Activated T-cell treated with anti-CD3 and anti-CD28 coated beads, Interleukin-2, amount 50 U/mL, for 24 hours (primary cell): ENCODE results near the gene CLOCK.
A peak's percentile ranks its signal among the peaks of the same experiment; 100 is the strongest.
"Not testable (repeated sequence)": the region's sequence is repeated elsewhere in the genome, so short reads cannot be mapped to it uniquely, and the experiment has no call there.

ENCODE experiments used
- DNase-seq: peaks from one replicate; pipeline ENCODE4 v3.0.0-alpha.2; 2020
- H3K27ac Mint-ChIP-seq: 2 replicates; pipeline ENCODE4 v1.8.0; 2020; ENCODE audit warnings: mild to moderate bottlenecking, mixed read lengths
- H3K27me3 Mint-ChIP-seq: 2 replicates; pipeline ENCODE4 v1.8.0; 2020; ENCODE audit warnings: mixed read lengths
- H3K36me3 Mint-ChIP-seq: 2 replicates; pipeline ENCODE4 v1.8.0; 2020; ENCODE audit warnings: low read depth, mixed read lengths
- H3K4me1 Mint-ChIP-seq: 2 replicates; pipeline ENCODE4 v1.8.0; 2020; ENCODE audit warnings: low read depth, mixed read lengths
- H3K4me3 Mint-ChIP-seq: 2 replicates; pipeline ENCODE4 v1.8.0; 2020; ENCODE audit warnings: mild to moderate bottlenecking, moderate library complexity, mixed read lengths
- H3K9me3 Mint-ChIP-seq: 2 replicates; pipeline ENCODE4 v1.8.0; 2020; ENCODE audit warnings: mixed read lengths

Gene CLOCK

GRCh38 chr4:55546756-55547465 is at the start of gene CLOCK:
CLOCK (minus strand) TSS chr4:55546909; CDS start chr4:55482785, 64,124 bp downstream.
- peaks cover 56% of the 10 kb centered on the region for H3K4me1 Mint-ChIP-seq

GRCh38 chr4:55592014-55592413 is 45.3 kb upstream of the CLOCK start, which contains the start of gene PDCL2:
PDCL2 (minus strand) TSS chr4:55592245; CDS start chr4:55592109, 136 bp downstream.
- Mint-ChIP-seq H3K27me3 (peaks cover 21% of the 10 kb centered on the region), H3K27ac (no peak within 1 kb of the TSS), H3K9me3 (peaks cover 7% of the 10 kb centered on the region), H3K4me1 (no peaks in the 10 kb centered on the region), H3K36me3 (no peaks in the 10 kb centered on the region), H3K4me3 (no peak within 1 kb of the TSS)
- no peak for DNase-seq

More at GRCh38 chr4:55546756-55547465, at the start of gene CLOCK:
- Mint-ChIP-seq H3K9me3 (no peaks in the 10 kb centered on the region), H3K27me3 (peaks cover 6% of the 10 kb centered on the region), H3K27ac (peak within 1 kb of the TSS; percentile 94), H3K36me3 (peaks cover 2% of the 10 kb centered on the region), H3K4me3 (peak within 1 kb of the TSS; percentile 87)
- DNase-seq: peak; percentile 92

GRCh38 chr4:55588160-55588559 is 41.5 kb upstream of the CLOCK start:
- no peaks in the 10 kb centered on the region for H3K4me1 Mint-ChIP-seq
- no peak overlapping the region for H3K27ac Mint-ChIP-seq
- peaks cover 12% of the 10 kb centered on the region for H3K9me3 Mint-ChIP-seq
- H3K27me3 Mint-ChIP-seq: peaks cover 26% of the 10 kb centered on the region
- DNase-seq: no peak
- no peak overlapping the region for H3K4me3 Mint-ChIP-seq
- no peaks in the 10 kb centered on the region for H3K36me3 Mint-ChIP-seq

GRCh38 chr4:55582773-55583172 is 36.1 kb upstream of the CLOCK start:
- H3K4me3 Mint-ChIP-seq, H3K4me1 Mint-ChIP-seq, DNase-seq, H3K9me3 Mint-ChIP-seq, H3K36me3 Mint-ChIP-seq, H3K27ac Mint-ChIP-seq: not testable (repeated sequence)
- peaks cover 11% of the 10 kb centered on the region for H3K27me3 Mint-ChIP-seq

- no peak overlapping the region for H3K4me3 Mint-ChIP-seq
- DNase-seq: no peak
- H3K9me3 Mint-ChIP-seq: peaks cover 22% of the 10 kb centered on the region
- peaks cover 4% of the 10 kb centered on the region for H3K36me3 Mint-ChIP-seq
- peaks cover 3% of the 10 kb centered on the region for H3K27me3 Mint-ChIP-seq
- no peak overlapping the region for H3K27ac Mint-ChIP-seq
- H3K4me1 Mint-ChIP-seq: peaks cover 6% of the 10 kb centered on the region
These were observed 31.8 kb upstream of the CLOCK start for GRCh38 chr4:55578341-55579010.

- peaks cover 17% of the 10 kb centered on the region for H3K9me3 Mint-ChIP-seq
- DNase-seq: no peak
- H3K36me3 Mint-ChIP-seq: peaks cover 4% of the 10 kb centered on the region
- peaks cover 4% of the 10 kb centered on the region for H3K27me3 Mint-ChIP-seq
- no peak overlapping the region for H3K4me3 Mint-ChIP-seq
- peaks cover 6% of the 10 kb centered on the region for H3K4me1 Mint-ChIP-seq
- H3K27ac Mint-ChIP-seq: no peak overlapping the region
These were observed 28.8 kb upstream of the CLOCK start for GRCh38 chr4:55575513-55575912.

- Mint-ChIP-seq H3K9me3 (peaks cover 17% of the 10 kb centered on the region), H3K4me3 (no peak overlapping the region), H3K27me3 (peaks cover 7% of the 10 kb centered on the region), H3K27ac (no peak overlapping the region), H3K4me1 (peaks cover 6% of the 10 kb centered on the region), H3K36me3 (peaks cover 4% of the 10 kb centered on the region)
- no peak for DNase-seq
These were observed 27.5 kb upstream of the CLOCK start for GRCh38 chr4:55574252-55574651.

- Mint-ChIP-seq H3K27me3 (peaks cover 14% of the 10 kb centered on the region), H3K9me3 (peaks cover 17% of the 10 kb centered on the region), H3K4me1 (peaks cover 6% of the 10 kb centered on the region), H3K27ac (no peak overlapping the region), H3K36me3 (peaks cover 4% of the 10 kb centered on the region), H3K4me3 (no peak overlapping the region)
- no peak for DNase-seq
These were observed 25.1 kb upstream of the CLOCK start for GRCh38 chr4:55571806-55572205.

GRCh38 chr4:55568905-55569504 is 22.3 kb upstream of the CLOCK start:
- Mint-ChIP-seq H3K4me1 (no peaks in the 10 kb centered on the region), H3K27ac (no peak overlapping the region), H3K4me3 (no peak overlapping the region), H3K36me3 (no peaks in the 10 kb centered on the region), H3K9me3 (no peaks in the 10 kb centered on the region), H3K27me3 (peaks cover 14% of the 10 kb centered on the region)
- no peak for DNase-seq

GRCh38 chr4:55561889-55562288 is 15.2 kb upstream of the CLOCK start:
- no peak overlapping the region for H3K27ac Mint-ChIP-seq
- peaks cover 10% of the 10 kb centered on the region for H3K27me3 Mint-ChIP-seq
- no peaks in the 10 kb centered on the region for H3K36me3 Mint-ChIP-seq
- H3K9me3 Mint-ChIP-seq: peaks cover 3% of the 10 kb centered on the region
- no peak for DNase-seq
- no peak overlapping the region for H3K4me3 Mint-ChIP-seq
- H3K4me1 Mint-ChIP-seq: peaks cover 11% of the 10 kb centered on the region

- Mint-ChIP-seq H3K4me3 (no peak overlapping the region), H3K9me3 (peaks cover 3% of the 10 kb centered on the region)
These were observed 13.4 kb upstream of the CLOCK start for GRCh38 chr4:55560096-55560495.

GRCh38 chr4:55554453-55555030 is 7.8 kb upstream of the CLOCK start:
- H3K9me3 Mint-ChIP-seq: peaks cover 3% of the 10 kb centered on the region
- H3K36me3 Mint-ChIP-seq: no peaks in the 10 kb centered on the region
- no peak overlapping the region for H3K27ac Mint-ChIP-seq
- no peak overlapping the region for H3K4me3 Mint-ChIP-seq
- DNase-seq: no peak
- peaks cover 11% of the 10 kb centered on the region for H3K4me1 Mint-ChIP-seq
- peaks cover 26% of the 10 kb centered on the region for H3K27me3 Mint-ChIP-seq

More at GRCh38 chr4:55560096-55560495, 13.4 kb upstream of the CLOCK start:
- peaks cover 11% of the 10 kb centered on the region for H3K27me3 Mint-ChIP-seq
- H3K27ac Mint-ChIP-seq: no peak overlapping the region
- no peaks in the 10 kb centered on the region for H3K36me3 Mint-ChIP-seq
- DNase-seq: no peak
- peaks cover 11% of the 10 kb centered on the region for H3K4me1 Mint-ChIP-seq

- peaks cover 18% of the 10 kb centered on the region for H3K4me1 Mint-ChIP-seq
- DNase-seq: no peak
- H3K27me3 Mint-ChIP-seq: peaks cover 26% of the 10 kb centered on the region
- H3K9me3 Mint-ChIP-seq: peaks cover 3% of the 10 kb centered on the region
- no peaks in the 10 kb centered on the region for H3K36me3 Mint-ChIP-seq
- H3K4me3 Mint-ChIP-seq: no peak overlapping the region
- no peak overlapping the region for H3K27ac Mint-ChIP-seq
These were observed 6.9 kb upstream of the CLOCK start for GRCh38 chr4:55553441-55554201.

GRCh38 chr4:55551964-55552363 is 5.3 kb upstream of the CLOCK start:
- H3K27me3 Mint-ChIP-seq: peaks cover 20% of the 10 kb centered on the region
- H3K36me3 Mint-ChIP-seq, DNase-seq, H3K9me3 Mint-ChIP-seq, H3K27ac Mint-ChIP-seq, H3K4me3 Mint-ChIP-seq: not testable (repeated sequence)
- H3K4me1 Mint-ChIP-seq: peaks cover 33% of the 10 kb centered on the region
